GM10847 (cell line): ENCODE results near the gene ZNF236.

Source experiments
- POLR2A ChIP-seq: IDR thresholded peaks from 2 replicates; pipeline ENCODE4 v1.6.1; 2011; ENCODE audit not compliant: insufficient read length; ENCODE audit errors: extremely low read depth

Gene ZNF236

GRCh38 chr18:76816127-76816526 is 6.2 kb upstream of the ZNF236 start:
- TF ChIP-seq POLR2A: no peak

GRCh38 chr18:76817888-76818611 is 4.3 kb upstream of the ZNF236 start:
- TF ChIP-seq POLR2A: no peak

GRCh38 chr18:76819411-76820136 is 2.8 kb upstream of the ZNF236 start:
- no peak for TF ChIP-seq POLR2A

- no peak for TF ChIP-seq POLR2A
Observed at GRCh38 chr18:76821356-76821874, 942 bp upstream of the ZNF236 start.

GRCh38 chr18:76821875-76822505 is 367 bp upstream of the ZNF236 start:
- TF ChIP-seq POLR2A: peak; percentile 22

- no peak for TF ChIP-seq POLR2A
Observed at GRCh38 chr18:76823161-76823538, 793 bp downstream of the ZNF236 start.

GRCh38 chr18:76823587-76824011 is 1.2 kb downstream of the ZNF236 start:
- no peak for TF ChIP-seq POLR2A

- TF ChIP-seq POLR2A: no peak
Observed at GRCh38 chr18:76824145-76824676, 1.9 kb downstream of the ZNF236 start.

GRCh38 chr18:76824754-76825153 is 2.4 kb downstream of the ZNF236 start:
- no peak for TF ChIP-seq POLR2A

- TF ChIP-seq POLR2A: no peak
Observed at GRCh38 chr18:76827205-76828200, 5.1 kb downstream of the ZNF236 start.

- TF ChIP-seq POLR2A: no peak
Observed at GRCh38 chr18:76834379-76834778, 12.0 kb downstream of the ZNF236 start.

GRCh38 chr18:76835380-76835779 is 13.0 kb downstream of the ZNF236 start:
- TF ChIP-seq POLR2A: no peak

GRCh38 chr18:76837071-76837470 is 14.7 kb downstream of the ZNF236 start:
- TF ChIP-seq POLR2A: no peak

- no peak for TF ChIP-seq POLR2A
Observed at GRCh38 chr18:76838182-76838581, 15.8 kb downstream of the ZNF236 start.
